Rectal smooth muscle tissue (tissue), 1 donor: Measurements from ENCODE around the gene GPR137.
A peak's percentile ranks its signal among the peaks of the same experiment; 100 is the strongest.
"Not testable (repeated sequence)": the region's sequence is repeated elsewhere in the genome, so short reads cannot be mapped to it uniquely, and the experiment has no call there.

Experiments used
- H3K27ac ChIP-seq: one replicate; pipeline ENCODE4 v1.7.0; 2013; ENCODE audit warnings: low read depth, low read length, inconsistent platforms
- H3K27me3 ChIP-seq: one replicate; pipeline ENCODE4 v1.7.0; 2013; ENCODE audit warnings: low read length; ENCODE audit not compliant: control insufficient read depth, insufficient read depth
- H3K36me3 ChIP-seq: one replicate; pipeline ENCODE4 v1.7.0; 2013; ENCODE audit warnings: low read length; ENCODE audit not compliant: control insufficient read depth, insufficient read depth
- H3K4me1 ChIP-seq: one replicate; pipeline ENCODE4 v1.7.0; 2013; ENCODE audit warnings: low read length; ENCODE audit not compliant: control insufficient read depth, insufficient read depth
- H3K4me3 ChIP-seq: one replicate; pipeline ENCODE4 v1.7.0; 2013; ENCODE audit warnings: low read length
- H3K9ac ChIP-seq: one replicate; pipeline ENCODE4 v1.7.0; 2013; ENCODE audit warnings: low read length

Gene GPR137

GRCh38 chr11:64312947-64313346 is 27.3 kb downstream of the GPR137 start:
- no peaks in the 10 kb centered on the region for H3K4me1 ChIP-seq
- H3K36me3 ChIP-seq: peaks cover 7% of the 10 kb centered on the region
- H3K4me3 ChIP-seq: no peak overlapping the region
- no peak overlapping the region for H3K9ac ChIP-seq
- H3K27ac ChIP-seq: no peak overlapping the region
- no peaks in the 10 kb centered on the region for H3K27me3 ChIP-seq

GRCh38 chr11:64313491-64314145 is 28.0 kb downstream of the GPR137 start:
- Histone ChIP-seq H3K9ac (no peak overlapping the region), H3K36me3 (peaks cover 7% of the 10 kb centered on the region), H3K27ac (no peak overlapping the region), H3K4me3 (no peak overlapping the region), H3K4me1 (no peaks in the 10 kb centered on the region), H3K27me3 (no peaks in the 10 kb centered on the region)

- no peak overlapping the region for H3K4me3 ChIP-seq
- no peak overlapping the region for H3K27ac ChIP-seq
- peaks cover 7% of the 10 kb centered on the region for H3K36me3 ChIP-seq
- H3K9ac ChIP-seq: no peak overlapping the region
- H3K27me3 ChIP-seq: no peaks in the 10 kb centered on the region
- H3K4me1 ChIP-seq: peaks cover 4% of the 10 kb centered on the region
Observed at GRCh38 chr11:64314146-64314804, 28.6 kb downstream of the GPR137 start.

- Histone ChIP-seq H3K36me3 (peaks cover 7% of the 10 kb centered on the region), H3K27ac (no peak overlapping the region), H3K4me3 (no peak overlapping the region), H3K9ac (no peak overlapping the region), H3K27me3 (no peaks in the 10 kb centered on the region), H3K4me1 (peaks cover 4% of the 10 kb centered on the region)
Observed at GRCh38 chr11:64314805-64315561, 29.3 kb downstream of the GPR137 start.

GRCh38 chr11:64315667-64316526 is 30.2 kb downstream of the GPR137 start:
- not testable (repeated sequence) for H3K4me1 ChIP-seq, H3K27ac ChIP-seq, H3K9ac ChIP-seq, H3K4me3 ChIP-seq, H3K27me3 ChIP-seq, H3K36me3 ChIP-seq

GRCh38 chr11:64316672-64317324 is 31.1 kb downstream of the GPR137 start:
- Histone ChIP-seq H3K4me3 (peak overlapping the region; percentile 78), H3K27me3 (no peaks in the 10 kb centered on the region), H3K4me1 (peaks cover 4% of the 10 kb centered on the region), H3K27ac (peak overlapping the region; percentile 97), H3K9ac (peak overlapping the region; percentile 66), H3K36me3 (peaks cover 12% of the 10 kb centered on the region)

- Histone ChIP-seq H3K9ac (peak within 1 kb of the TSS; percentile 72), H3K27me3 (no peaks in the 10 kb centered on the region), H3K4me1 (peaks cover 4% of the 10 kb centered on the region), H3K27ac (peak within 1 kb of the TSS; percentile 97), H3K4me3 (peak within 1 kb of the TSS; percentile 78), H3K36me3 (peaks cover 13% of the 10 kb centered on the region)
Observed at GRCh38 chr11:64317325-64317960, 31.8 kb downstream of the GPR137 start, which contains the start of gene TRMT112. TRMT112 (minus strand) TSS chr11:64317559; CDS start chr11:64317526, 33 bp downstream.

GRCh38 chr11:64317961-64318765 is 32.5 kb downstream of the GPR137 start, which contains the start of gene PRDX5:
PRDX5 (plus strand) TSS chr11:64318121; CDS start chr11:64318216, 95 bp downstream.
- Histone ChIP-seq H3K4me1 (peaks cover 4% of the 10 kb centered on the region), H3K9ac (peak within 1 kb of the TSS; percentile 72), H3K27me3 (no peaks in the 10 kb centered on the region), H3K36me3 (peaks cover 15% of the 10 kb centered on the region), H3K4me3 (peak within 1 kb of the TSS; percentile 78), H3K27ac (peak within 1 kb of the TSS; percentile 97)

- H3K4me3 ChIP-seq: peak overlapping the region; percentile 78
- H3K9ac ChIP-seq: peak overlapping the region; percentile 42
- H3K36me3 ChIP-seq: peaks cover 15% of the 10 kb centered on the region
- peak overlapping the region; percentile 97 for H3K27ac ChIP-seq
- no peaks in the 10 kb centered on the region for H3K27me3 ChIP-seq
- H3K4me1 ChIP-seq: peaks cover 4% of the 10 kb centered on the region
Observed at GRCh38 chr11:64318766-64319761, 33.4 kb downstream of the GPR137 start.

GRCh38 chr11:64320556-64320955 is 34.9 kb downstream of the GPR137 start:
- peaks cover 4% of the 10 kb centered on the region for H3K4me1 ChIP-seq
- H3K27me3 ChIP-seq: no peaks in the 10 kb centered on the region
- peaks cover 9% of the 10 kb centered on the region for H3K36me3 ChIP-seq
- no peak overlapping the region for H3K27ac ChIP-seq
- H3K4me3 ChIP-seq: no peak overlapping the region
- no peak overlapping the region for H3K9ac ChIP-seq
